PC-3 (cell line): ENCODE measurements around the gene CEP85L. TPM values are rescaled to one million over a fixed set of nuclear protein-coding genes. Genes with fewer than 3 reads are reported as not detected.
A peak's percentile ranks its signal among the peaks of the same experiment; 100 is the strongest.

ENCODE experiments used
- ATAC-seq: fragments of 200-7000 bp; cut with Tn5 transposase; 2 replicates; pipeline ENCODE4 v1.9.1; 2020; ENCODE audit warnings: mild to moderate bottlenecking, moderate library complexity
- BruUV-seq: library from RNA; stranded (reverse); fragments of 400-500 nt; replicated peaks from 2 replicates; lab custom pipeline; 2021; lab: Mats Ljungman, UMichigan
- CTCF ChIA-PET: fragments of 300-600 bp; sonication (Branson Sonifier 250); formaldehyde crosslinking; loops from one replicate; lab custom pipeline; 2022; ENCODE audit warnings: antibody characterized with exemption; lab: Charles Lee
- POLR2A ChIA-PET: fragments of 300-600 bp; sonication (Branson Sonifier 250); formaldehyde crosslinking; loops from one replicate; lab custom pipeline; 2022; ENCODE audit warnings: antibody characterized with exemption; ENCODE audit not compliant: unreplicated experiment; lab: Charles Lee
- DNase-seq: peaks from one replicate; pipeline ENCODE4 v3.0.0-alpha.2; 2015
- H2AFZ ChIP-seq: fragments of 300-600 bp; sonication (generic); 2 replicates; pipeline ENCODE4 v1.6.0; 2016; ENCODE audit warnings: antibody characterized with exemption, low read length
- H3F3A ChIP-seq: fragments of 300-600 bp; sonication (generic); one replicate; pipeline ENCODE4 v1.6.0; 2017; ENCODE audit warnings: antibody characterized with exemption, low read length, control low read depth, mild to moderate bottlenecking; ENCODE audit not compliant: unreplicated experiment
- H3K27ac ChIP-seq: fragments of 300-600 bp; sonication (generic); 2 replicates; pipeline ENCODE4 v1.5.1; 2016; ENCODE audit warnings: mild to moderate bottlenecking, low read length
- H3K27me3 ChIP-seq: fragments of 300-600 bp; sonication (generic); 2 replicates; pipeline ENCODE4 v1.6.1; 2016; ENCODE audit warnings: low read length, mixed read lengths
- H3K36me3 ChIP-seq: fragments of 300-600 bp; sonication (generic); 2 replicates; pipeline ENCODE4 v1.6.1; 2016; ENCODE audit warnings: low read depth, mixed run types, low read length, mixed read lengths
- H3K4me1 ChIP-seq: fragments of 300-600 bp; sonication (generic); 2 replicates; pipeline ENCODE4 v1.5.1; 2016; ENCODE audit warnings: low read length; ENCODE audit not compliant: insufficient read depth
- H3K4me2 ChIP-seq: fragments of 300-600 bp; sonication (generic); 2 replicates; pipeline ENCODE4 v1.6.0; 2016; ENCODE audit warnings: low read length
- H3K4me3 ChIP-seq: fragments of 300-600 bp; sonication (generic); 2 replicates; pipeline ENCODE4 v1.5.1; 2016; ENCODE audit warnings: mild to moderate bottlenecking, low read length, mixed read lengths
- H3K79me2 ChIP-seq: fragments of 300-600 bp; sonication (generic); 2 replicates; pipeline ENCODE4 v1.6.1; 2017; ENCODE audit warnings: low read length, mixed read lengths
- H3K9ac ChIP-seq: fragments of 300-600 bp; sonication (generic); 2 replicates; pipeline ENCODE4 v1.6.0; 2016; ENCODE audit warnings: mild to moderate bottlenecking, low read length
- H3K9me2 ChIP-seq: fragments of 300-600 bp; sonication (generic); replicated peaks from 2 replicates; pipeline ENCODE4 v1.6.1; 2016; ENCODE audit warnings: mixed run types, low read length, mixed read lengths
- H3K9me3 ChIP-seq: fragments of 300-600 bp; sonication (generic); 2 replicates; pipeline ENCODE4 v1.6.1; 2016; ENCODE audit warnings: low read length, mixed read lengths
- H4K20me1 ChIP-seq: fragments of 300-600 bp; sonication (generic); 2 replicates; pipeline ENCODE4 v1.6.1; 2016; ENCODE audit warnings: low read length, mixed read lengths
- CTCF ChIP-seq: fragments of 300-600 bp; sonication (generic); conservative IDR thresholded peaks from 2 replicates; pipeline ENCODE4 v1.5.1; 2017; ENCODE audit warnings: antibody characterized with exemption, low read depth, mild to moderate bottlenecking, low read length
- EZH2 ChIP-seq: fragments of 300-600 bp; sonication (generic); IDR thresholded peaks from one replicate; pipeline ENCODE4 v1.6.1; 2017; ENCODE audit warnings: antibody characterized with exemption, mild to moderate bottlenecking, low read length; ENCODE audit not compliant: unreplicated experiment
- EZH2phosphoT487 ChIP-seq: fragments of 300-600 bp; sonication (generic); IDR thresholded peaks from 2 replicates; pipeline ENCODE4 v1.6.1; 2018; ENCODE audit warnings: mild to moderate bottlenecking, antibody characterized with exemption, low read length, borderline replicate concordance
- intact Hi-C: fragments of 100-400 bp; cut with micrococcal nuclease; formaldehyde crosslinking; loops from 2 replicates; pipeline ENCODE4 v1.9.0; 2023
- total RNA-seq: library from RNA; depleted of rRNA; stranded (reverse); fragments of >200 nt; gene quantifications from 2 replicates; pipeline ENCODE4 v1.2.3, GENCODE V29; 2014

Gene CEP85L
- total RNA-seq, 1 experiment from 2014 or later, result 7.8 TPM

DNA sequence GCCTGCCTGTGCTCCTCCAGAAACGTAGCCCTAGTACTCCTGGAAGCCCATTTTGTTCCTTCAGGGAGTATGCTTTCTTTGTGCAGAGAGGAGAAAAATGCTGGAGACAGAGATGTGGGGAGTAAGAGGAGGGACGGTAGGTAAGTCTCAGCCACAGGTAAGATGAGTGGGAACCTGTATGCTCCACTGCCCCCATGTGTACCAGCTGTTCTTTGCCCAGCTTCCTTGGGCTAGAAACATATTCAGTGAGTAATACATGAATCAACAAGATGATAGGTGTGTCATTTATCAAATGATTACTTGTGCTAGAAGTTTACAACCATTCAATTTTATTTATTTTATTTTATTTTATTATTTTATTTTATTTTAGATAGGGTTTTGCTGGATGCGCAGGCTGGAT, 13.6 kb upstream of the CEP85L start:
- Histone ChIP-seq H4K20me1 (no peaks in the 10 kb centered on the region), H3K9me3 (no peaks in the 10 kb centered on the region), H3K4me3 (no peak overlapping the region), H3K27me3 (no peaks in the 10 kb centered on the region), H3F3A (no peaks in the 10 kb centered on the region), H2AFZ (no peak overlapping the region), H3K27ac (no peak overlapping the region), H3K36me3 (no peaks in the 10 kb centered on the region), H3K9ac (no peak overlapping the region), H3K4me1 (peaks cover 13% of the 10 kb centered on the region; the same call in 1 of the 2 replicates), H3K4me2 (no peak overlapping the region), H3K79me2 (no peaks in the 10 kb centered on the region), H3K9me2 (no peaks in the 10 kb centered on the region)
- TF ChIP-seq EZH2phosphoT487 (no peak), CTCF (no peak), EZH2 (no peak)
- ChIA-PET POLR2A (no interaction called here), CTCF (no interaction called here)
- peak; percentile 77 for ATAC-seq
- peak; percentile 45 for DNase-seq
- intact Hi-C loops, result no loop called here
- no TSS peak for BruUV-seq

GRCh38 chr6:118663993-118664985, 12.9 kb upstream of the CEP85L start:
- TF ChIP-seq EZH2 (no peak), EZH2phosphoT487 (no peak), CTCF (no peak)
- H2AFZ ChIP-seq, result no peak overlapping the region
- no peaks in the 10 kb centered on the region for H4K20me1 ChIP-seq
- ChIA-PET POLR2A (no interaction called here), CTCF (no interaction called here)
- no peaks in the 10 kb centered on the region for H3K79me2 ChIP-seq
- H3F3A ChIP-seq, result no peaks in the 10 kb centered on the region
- peaks cover 13% of the 10 kb centered on the region; the same call in 1 of the 2 replicates for H3K4me1 ChIP-seq
- no peak overlapping the region for H3K4me2 ChIP-seq
- no peak overlapping the region for H3K9ac ChIP-seq
- no peaks in the 10 kb centered on the region for H3K27me3 ChIP-seq
- no peaks in the 10 kb centered on the region for H3K9me2 ChIP-seq
- intact Hi-C loops, result no loop called here
- no peaks in the 10 kb centered on the region for H3K9me3 ChIP-seq
- no peak overlapping the region for H3K4me3 ChIP-seq
- ATAC-seq (no peak), DNase-seq (no peak)
- no peaks in the 10 kb centered on the region for H3K36me3 ChIP-seq
- BruUV-seq, result no TSS peak
- H3K27ac ChIP-seq, result no peak overlapping the region

- H3K4me1 ChIP-seq, result peaks cover 4% of the 10 kb centered on the region; the same call in 1 of the 2 replicates
- H3K4me3 ChIP-seq, result no peak overlapping the region
- H3K27ac ChIP-seq, result no peak overlapping the region
- H3K36me3 ChIP-seq, result no peaks in the 10 kb centered on the region
- H3K9me3 ChIP-seq, result no peaks in the 10 kb centered on the region
- H3K4me2 ChIP-seq, result no peak overlapping the region
- H3K9ac ChIP-seq, result no peak overlapping the region
- no TSS peak for BruUV-seq
- intact Hi-C loops, result no loop called here
- no peak for ATAC-seq
- H4K20me1 ChIP-seq, result no peaks in the 10 kb centered on the region
- CTCF ChIA-PET, result interaction anchor here (0.7 kb wide), 1 partner anchor 47 kb away, joined by 3 read pairs; no protein-coding TSS in a partner anchor
- TF ChIP-seq CTCF, result no peak
- TF ChIP-seq EZH2phosphoT487, result no peak
- no peak for TF ChIP-seq EZH2
- no peaks in the 10 kb centered on the region for H3K27me3 ChIP-seq
- no peaks in the 10 kb centered on the region for H3K79me2 ChIP-seq
- H2AFZ ChIP-seq, result no peak overlapping the region
- no peaks in the 10 kb centered on the region for H3K9me2 ChIP-seq
- H3F3A ChIP-seq, result no peaks in the 10 kb centered on the region
- POLR2A ChIA-PET, result no interaction called here
- no peak for DNase-seq
These were observed 10.4 kb upstream of the CEP85L start for GRCh38 chr6:118661831-118662230.
